HG03139 (cell line): Measurements from ENCODE around the gene EXO1.
A peak's percentile ranks its signal among the peaks of the same experiment; 100 is the strongest.

Experiments
- ATAC-seq: cut with Tn5 transposase; IDR thresholded peaks from one replicate; pipeline ENCODE4 v1.9.1; 2021; ENCODE audit not compliant: unreplicated experiment

Gene EXO1

DNA sequence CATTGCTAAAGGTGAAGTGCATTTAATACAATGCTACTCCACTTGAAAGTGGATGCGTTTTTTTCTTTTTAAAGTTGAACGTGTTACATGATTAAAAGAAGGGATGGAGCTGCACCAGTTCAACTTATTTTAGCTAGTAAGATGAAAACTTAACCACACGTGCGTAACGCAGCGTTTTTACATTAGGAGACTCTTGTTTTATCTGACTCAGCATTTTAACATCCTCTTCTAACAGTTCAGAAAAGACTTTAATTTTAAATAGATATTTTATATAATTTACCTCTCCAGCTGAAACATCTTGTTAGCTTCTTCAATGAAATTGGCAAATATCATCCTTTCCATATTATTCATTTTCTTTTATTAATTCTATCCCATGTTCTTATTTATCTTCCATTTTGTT is 33.4 kb downstream of the EXO1 start:
- no peak for ATAC-seq

DNA sequence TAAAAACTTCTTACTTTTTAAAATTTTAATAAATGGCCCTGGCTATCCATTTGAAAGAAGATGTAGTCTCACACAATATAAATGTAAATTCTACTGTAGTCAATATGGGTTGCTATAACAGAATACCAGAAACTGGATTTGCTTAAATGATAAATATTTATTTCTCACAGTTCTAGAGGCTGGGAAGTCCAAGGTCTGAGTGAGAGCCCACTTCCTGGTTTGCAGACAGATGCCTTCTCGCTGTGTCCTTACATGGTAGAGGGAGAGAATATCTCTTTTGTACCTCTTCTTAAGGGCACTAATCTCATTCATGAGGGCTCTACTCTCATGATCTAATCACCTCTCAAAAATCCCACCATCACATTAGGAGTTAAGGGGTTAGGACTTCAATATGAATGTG is 35.2 kb downstream of the EXO1 start:
- no peak for ATAC-seq

DNA sequence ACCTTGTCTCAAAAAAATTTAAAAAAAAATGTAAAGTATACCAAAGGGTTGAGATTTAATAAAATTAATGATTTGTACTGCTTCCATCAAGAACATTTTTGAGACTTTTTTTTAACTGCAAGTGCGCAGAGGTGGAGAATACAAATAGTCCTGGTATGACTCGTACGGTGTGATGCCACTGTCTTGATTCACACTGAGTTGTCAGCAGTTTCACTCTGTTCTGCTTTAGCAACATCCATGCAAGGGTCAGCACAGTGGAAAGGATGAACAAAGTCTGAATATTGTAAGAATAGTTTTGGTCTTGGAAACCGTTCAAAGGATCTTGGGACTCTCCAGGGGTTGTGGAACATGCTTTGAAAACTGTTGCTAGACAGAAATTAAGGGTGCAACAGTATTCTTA is 40.2 kb downstream of the EXO1 start:
- no peak for ATAC-seq

DNA sequence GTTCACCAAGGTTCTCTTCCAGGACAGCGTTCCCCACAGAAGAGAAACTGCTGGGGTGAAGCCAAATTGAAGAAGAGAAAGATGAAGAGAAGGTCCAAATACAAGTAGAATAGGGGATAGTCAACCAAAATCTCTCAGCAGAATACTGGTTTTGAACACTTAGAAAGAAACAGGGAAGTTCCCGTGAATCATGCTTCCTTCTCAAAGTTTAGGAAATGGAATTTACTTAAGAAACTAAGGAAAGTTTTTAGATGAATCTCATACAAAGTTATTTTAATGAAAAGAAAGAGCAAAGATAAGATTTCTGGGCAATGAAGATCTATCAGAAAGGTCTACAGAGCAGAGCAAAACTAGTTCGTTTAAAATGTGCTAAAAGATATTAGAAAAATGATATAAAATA is 43.3 kb downstream of the EXO1 start:
- no peak for ATAC-seq

DNA sequence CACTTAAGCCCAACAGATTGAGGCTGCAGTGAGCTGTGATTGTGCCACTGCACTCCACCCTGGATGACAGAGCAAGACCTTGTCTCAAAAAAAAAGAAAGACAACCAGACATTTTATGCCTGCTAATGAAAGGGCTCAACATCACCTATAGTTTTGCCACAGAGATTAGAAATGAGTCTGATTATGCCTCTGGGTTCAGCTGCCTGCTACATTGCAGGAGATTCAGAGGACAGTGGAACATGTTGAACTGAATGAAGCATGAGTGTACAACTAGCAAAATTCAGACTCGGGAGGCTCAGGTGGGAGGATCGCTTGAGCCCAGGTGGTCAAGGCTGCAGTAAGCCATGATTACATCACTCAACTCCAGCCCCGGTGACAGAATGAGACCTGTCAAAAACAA is 46.0 kb downstream of the EXO1 start:
- no peak for ATAC-seq

DNA sequence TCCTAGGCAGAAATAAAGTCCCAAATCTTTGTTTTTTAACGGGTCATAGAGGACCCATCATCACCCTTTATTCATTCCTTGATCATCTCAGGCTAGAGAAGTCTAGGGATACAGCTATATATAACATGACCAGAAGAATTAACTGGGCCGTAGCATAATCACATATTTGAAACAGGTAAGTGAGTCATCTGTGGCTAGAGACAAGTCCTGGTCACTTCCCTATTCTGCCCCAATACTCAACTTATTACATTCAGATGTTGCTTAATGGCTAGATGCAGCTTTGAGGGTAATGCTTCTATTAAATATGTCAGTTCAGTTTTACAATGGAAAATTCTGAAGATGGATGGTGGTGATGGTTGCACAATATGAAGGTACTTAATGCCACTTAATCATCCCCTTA is 47.0 kb downstream of the EXO1 start:
- ATAC-seq, result peak; percentile 79

DNA sequence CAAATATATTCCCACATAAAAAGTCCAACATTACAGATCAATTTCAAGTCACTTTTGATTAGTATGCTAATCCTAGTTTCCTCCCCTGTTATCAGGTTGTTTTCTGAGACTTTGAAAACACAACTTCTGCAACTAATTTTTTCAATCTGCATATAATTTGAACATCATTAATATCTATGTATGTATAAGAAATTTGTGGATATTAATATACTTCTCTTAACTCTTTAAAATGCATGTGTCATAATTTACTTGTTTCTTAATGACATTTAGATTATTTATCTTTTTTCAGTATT is 48.6 kb downstream of the EXO1 start:
- ATAC-seq, result no peak

DNA sequence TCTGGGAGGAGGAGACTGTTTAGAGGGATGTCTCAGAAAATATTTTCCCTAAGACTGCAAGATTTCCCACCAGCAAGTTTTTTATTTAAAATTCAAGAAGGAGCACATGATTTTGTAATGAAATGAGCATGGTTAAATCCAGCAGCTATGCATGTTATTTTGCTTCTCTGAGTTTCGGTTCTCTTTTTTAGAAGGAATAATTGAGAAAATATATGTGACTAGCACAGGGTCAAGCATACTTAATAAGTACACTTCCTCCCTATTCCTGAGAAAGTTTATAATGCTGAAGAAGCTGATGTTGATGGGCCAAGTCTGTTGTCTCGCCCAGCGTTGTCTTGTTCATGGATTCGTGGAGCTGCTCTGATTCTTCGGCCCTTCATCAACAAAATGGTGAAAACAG is 51.2 kb downstream of the EXO1 start:
- ATAC-seq, result no peak

DNA sequence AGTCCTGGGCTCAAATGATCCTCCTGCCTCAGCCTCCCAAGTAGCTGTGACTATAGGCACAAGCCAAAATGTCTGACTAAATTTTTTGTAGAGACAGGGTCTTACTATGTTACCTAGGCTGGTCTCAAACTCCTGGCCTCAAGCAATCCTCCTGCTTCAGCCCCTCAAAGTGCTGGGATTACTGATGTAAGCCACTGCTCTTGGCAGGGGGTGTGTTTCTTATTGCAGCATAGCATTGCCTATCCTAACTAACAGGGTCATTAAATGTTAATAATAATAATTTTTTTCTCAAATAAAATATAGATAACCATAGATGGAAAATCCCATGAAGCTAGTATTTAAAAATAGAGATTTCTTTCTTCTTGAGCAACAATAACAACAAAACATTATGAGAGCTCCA is 52.4 kb downstream of the EXO1 start:
- no peak for ATAC-seq

DNA sequence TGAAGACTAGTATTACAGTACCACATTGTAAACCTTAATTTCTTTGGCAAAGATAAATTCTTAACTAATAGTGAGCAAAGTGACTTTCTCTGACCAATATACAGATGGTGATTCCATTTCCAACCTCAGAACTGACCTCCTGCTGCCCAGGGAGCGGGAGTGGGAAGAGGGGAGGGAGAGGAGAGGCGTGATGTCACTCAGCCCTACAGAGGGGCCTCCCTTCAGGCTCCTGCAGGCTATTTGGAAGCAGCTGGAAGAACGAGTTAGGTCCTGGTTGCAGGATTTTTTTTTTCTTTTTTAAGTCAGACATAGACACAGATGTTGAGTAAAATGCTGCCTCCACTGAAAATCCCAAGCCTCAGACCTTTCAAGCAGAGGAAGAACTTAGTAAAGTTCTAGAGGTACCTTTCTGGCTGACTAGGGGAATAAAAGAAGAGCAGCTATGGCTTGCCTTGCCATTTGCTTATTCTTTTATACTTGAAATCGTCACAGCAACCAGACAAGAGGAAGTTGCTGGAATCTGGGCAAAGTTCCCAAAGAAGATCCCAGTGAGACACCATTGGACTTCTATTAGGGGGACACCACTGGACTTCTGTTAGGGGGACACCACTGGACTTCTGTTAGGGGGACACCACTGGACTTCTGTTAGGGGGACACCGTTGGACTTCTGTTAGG is 54.5 kb downstream of the EXO1 start:
- ATAC-seq, result no peak

DNA sequence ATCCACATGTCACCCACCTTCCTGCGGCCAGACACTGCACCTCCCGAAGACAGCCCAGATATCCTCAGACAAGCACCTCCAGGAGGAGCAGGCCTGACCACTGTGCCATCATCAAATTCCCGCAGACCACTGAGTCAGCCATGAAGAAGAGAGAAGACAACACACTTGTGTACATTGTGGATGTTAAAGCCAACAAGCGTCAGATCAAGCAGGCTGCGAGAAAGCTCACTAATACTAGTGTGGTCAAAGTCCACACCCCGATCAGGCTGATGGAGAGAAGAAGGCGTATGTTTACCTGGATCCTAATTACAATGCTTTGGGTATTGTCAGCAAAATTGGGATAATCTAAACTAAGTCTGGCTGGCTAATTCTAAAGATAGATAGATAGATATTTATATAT is 68.2 kb downstream of the EXO1 start:
- no peak for ATAC-seq

DNA sequence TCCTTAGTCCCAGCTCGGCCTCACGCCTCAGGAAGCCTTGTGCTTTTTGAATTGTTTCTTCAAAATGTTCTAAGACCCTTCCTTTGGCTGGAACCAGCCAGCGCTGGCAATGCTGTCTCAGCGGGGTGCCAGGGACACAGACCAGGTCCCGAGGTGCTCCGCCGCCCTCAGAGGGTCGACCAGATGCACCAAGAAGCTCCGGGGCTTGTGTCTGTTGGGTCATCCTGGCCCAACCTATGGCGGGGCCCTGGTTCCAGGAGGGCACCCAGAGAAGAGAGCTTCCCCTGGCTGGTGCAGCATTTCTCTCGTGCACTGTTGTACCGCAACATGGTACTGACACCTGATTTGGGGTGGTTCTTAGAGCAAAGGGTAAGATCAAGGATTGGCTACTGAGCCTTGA is 69.5 kb downstream of the EXO1 start:
- ATAC-seq, result no peak

DNA sequence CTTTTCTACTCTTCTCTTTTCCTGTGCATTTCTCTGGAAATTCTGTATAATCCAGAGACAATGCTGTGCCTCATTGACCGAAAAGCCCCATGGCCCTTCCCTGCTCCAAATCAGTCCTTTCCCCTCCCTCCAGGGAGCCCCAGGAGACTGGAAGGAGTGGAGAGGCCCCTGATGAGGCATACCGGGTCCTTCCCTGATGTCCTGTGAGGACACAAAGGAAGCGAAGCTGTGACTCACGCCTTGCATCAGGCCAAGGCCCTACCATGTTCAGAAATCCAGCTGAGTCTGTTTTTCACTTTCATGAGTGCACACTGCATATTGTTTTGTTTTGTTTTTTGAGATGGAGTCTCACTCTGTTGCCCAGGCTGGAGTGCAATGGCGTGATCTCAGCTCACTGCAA is 70.9 kb downstream of the EXO1 start:
- no peak for ATAC-seq

DNA sequence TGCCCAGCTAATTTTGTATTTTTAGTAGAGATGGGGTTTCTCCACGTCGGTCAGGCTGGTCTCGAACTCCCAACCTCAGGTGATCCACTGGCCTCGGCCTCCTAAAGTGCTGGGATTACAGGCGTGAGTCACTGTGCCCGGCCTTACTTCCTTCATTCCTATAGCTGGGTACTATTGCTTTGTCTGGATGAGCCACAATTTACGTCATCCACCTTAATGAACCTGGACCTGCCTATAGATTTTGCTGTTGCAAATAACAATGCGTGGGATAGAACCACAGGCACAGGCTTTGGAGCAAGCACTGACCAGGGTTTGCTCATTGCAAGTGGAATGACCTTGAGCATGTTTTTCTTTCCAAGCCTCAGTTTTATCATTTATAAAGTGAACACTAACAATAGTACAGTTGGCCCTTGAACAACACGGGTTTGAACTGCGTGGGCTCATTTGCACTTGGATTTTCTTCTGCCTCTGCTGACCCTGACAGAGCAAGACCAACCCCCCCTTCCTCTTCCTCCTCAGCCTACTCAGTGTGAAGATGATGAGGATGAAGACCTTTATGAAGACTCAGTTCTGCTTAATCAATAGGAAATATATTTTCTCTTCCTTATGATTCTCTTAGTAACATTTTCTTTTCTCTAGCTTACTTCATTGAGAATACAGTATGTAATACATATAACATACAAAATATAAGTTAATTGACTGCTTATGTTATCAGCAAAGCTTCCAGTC is 76.2 kb downstream of the EXO1 start:
- ATAC-seq, result no peak

DNA sequence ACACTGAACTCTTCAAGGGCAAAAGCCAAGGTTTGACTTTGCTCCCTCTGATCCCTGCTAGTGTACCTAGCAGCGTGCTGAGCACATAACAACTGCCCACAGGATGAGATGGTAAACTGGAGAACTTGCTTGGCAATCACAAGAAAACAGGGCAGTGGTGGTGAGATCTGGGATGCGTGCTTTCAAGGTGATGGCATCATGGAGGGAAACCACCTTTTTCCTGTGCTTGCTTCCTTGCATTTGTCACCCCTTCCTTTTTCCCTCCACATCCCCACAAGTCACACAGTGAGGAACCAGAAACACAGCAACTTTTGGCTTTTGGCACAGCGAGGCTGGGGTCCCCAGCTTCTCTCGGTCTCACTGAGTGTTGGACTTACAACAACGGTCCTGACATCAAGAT is 78.1 kb downstream of the EXO1 start:
- ATAC-seq, result no peak

DNA sequence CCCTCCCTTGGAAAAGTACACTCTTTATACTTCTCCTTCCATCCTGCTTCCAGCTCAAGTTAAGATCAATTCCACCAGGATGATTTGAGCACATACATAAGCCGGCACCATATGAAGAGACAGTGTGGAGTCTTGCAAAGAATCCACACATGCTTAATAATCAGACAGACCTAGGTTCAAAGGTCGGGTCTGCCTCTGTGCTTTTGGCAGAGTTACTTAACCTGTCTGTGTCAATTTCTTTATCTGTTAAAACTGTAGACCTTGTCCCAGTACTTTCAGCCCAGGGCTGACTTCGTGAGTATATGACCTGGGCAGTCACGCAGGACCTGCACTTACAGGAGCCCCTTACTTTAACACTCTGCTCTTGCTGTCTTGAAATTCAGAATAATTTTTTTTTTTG is 79.3 kb downstream of the EXO1 start:
- no peak for ATAC-seq

DNA sequence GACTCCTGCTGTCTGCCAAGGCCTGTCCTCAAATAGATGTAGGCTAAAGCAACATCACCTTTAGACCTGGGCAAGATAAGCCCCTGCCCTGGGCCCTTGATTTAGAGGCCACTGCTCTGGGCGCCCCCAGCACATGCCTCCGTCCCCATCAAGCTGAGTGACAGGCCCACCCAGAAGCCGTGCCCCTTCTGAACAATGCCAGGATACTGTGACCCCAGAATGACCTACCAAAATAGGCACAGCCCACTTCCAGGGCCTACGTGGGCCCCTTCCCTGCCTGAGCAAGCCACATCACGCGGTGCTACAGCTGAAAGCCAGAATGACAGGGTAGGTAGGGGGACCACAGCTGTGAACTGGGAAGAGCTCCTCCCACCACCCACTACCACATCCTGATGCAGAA is 84.8 kb downstream of the EXO1 start:
- no peak for ATAC-seq

DNA sequence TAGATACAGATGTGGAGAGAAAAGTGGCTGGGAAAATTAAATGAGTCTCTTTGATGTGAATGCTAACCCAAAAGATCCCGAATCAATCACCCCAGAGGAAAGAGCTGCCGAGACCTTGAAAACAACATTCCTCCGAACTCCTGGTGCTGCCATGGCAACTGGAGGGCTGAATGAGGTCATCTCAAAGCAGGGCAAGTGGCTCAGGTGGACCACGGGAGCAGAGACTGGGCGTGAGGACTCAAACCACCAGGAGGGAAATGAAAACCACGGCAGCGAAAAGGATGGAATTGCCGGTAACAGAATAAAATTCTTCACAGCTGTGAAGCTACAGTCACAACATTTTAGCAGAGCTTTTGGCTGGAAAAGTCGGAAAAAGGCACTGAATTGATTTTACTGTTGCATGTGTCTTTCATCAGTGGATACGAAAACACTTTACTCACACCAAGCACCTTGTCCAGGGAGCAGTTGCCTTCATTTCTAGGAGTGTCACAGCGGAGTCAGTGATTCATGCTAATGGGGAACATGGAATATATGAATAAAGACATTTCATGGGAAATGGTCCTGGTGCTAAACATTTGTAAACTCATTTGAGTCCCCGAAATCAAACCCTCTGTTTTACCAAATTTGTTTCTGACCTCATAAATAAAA is 86.3 kb downstream of the EXO1 start:
- ATAC-seq, result no peak

DNA sequence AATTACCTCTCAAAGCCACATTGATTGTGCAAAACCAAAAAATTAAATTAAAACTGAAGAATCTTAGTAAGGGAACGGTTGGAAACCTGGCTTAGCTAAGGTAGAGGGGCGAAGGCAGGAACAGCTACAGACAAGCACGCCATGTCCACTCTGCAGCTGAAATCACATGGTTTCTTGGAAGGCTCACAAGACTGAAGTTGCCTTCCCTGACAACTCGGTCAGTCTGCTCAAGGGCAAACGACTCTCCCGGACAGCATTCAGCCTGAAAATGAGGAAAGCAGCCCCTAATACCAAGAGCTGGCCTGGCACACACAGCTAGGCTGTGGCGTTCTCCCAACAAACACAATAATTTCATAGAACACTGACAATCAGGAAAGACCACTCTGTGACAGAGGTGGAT is 86.9 kb downstream of the EXO1 start:
- ATAC-seq, result no peak
